Suppressor macrophage (primary cell): ENCODE measurements around the gene GADL1.

Experiments
- DNase-seq, 4 experiments: peaks; one replicate each; pipeline ENCODE4 v3.0.0-alpha.2; 2020 to 2022
- total RNA-seq, 17 experiments: gene quantifications; one replicate each; lab custom pipeline; 2026; ENCODE audit warnings: mixed read lengths in 6 of 17, inconsistent platforms in 3 of 17; lab: John Stamatoyannopoulos, UW

Gene GADL1, protein sequence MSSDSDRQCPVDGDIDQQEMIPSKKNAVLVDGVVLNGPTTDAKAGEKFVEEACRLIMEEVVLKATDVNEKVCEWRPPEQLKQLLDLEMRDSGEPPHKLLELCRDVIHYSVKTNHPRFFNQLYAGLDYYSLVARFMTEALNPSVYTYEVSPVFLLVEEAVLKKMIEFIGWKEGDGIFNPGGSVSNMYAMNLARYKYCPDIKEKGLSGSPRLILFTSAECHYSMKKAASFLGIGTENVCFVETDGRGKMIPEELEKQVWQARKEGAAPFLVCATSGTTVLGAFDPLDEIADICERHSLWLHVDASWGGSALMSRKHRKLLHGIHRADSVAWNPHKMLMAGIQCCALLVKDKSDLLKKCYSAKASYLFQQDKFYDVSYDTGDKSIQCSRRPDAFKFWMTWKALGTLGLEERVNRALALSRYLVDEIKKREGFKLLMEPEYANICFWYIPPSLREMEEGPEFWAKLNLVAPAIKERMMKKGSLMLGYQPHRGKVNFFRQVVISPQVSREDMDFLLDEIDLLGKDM
- 0 to 4.2 (median 0) reads per million in 17 experiments for total RNA-seq

DNA sequence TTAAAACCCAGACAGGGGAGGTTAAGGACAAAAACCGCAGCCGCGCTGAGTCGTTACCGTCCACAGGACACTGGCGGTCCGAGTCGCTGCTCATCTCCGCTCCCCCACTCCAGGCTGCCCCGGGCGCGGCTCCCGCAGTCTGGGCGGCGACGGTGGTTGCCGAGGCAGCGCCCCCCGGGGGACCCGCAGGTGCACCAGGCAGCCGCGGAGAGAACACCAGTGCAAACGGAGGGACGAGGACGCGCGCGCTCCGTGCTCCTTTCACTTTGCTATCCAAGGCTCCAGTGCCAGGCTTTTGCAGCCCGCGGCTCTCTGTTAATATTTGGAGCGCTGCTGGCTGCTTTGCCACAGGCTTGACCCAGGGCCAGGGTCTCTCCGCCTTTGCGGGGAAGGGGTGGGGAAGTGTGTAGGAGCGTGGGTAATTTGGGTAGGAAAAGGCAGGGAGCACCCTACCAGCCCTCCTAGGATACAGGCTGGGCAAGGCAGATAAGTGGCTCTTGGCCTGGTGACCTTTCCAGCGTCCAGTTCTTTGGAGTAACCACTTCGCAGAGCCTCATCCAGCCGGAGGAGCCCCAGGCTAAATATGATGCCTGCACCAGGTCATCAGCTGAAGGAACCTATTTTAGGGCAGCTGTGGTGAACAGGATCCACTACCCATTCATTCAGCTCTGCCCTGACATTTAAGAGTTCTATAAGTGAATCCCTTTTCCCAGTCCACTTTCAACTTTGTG is at the start of gene GADL1:
Gene GADL1, minus strand, starts transcription at position 141 of the 731 bp plus-strand sequence. Its CDS starts 47 bp downstream, at position 94.
- peak in 3 of 4 experiments; percentile 2 to 16 (median 4) for DNase-seq

- no peak for DNase-seq
These were observed 49.7 kb upstream of the GADL1 start for GRCh38 chr3:30944124-30944523.

DNA sequence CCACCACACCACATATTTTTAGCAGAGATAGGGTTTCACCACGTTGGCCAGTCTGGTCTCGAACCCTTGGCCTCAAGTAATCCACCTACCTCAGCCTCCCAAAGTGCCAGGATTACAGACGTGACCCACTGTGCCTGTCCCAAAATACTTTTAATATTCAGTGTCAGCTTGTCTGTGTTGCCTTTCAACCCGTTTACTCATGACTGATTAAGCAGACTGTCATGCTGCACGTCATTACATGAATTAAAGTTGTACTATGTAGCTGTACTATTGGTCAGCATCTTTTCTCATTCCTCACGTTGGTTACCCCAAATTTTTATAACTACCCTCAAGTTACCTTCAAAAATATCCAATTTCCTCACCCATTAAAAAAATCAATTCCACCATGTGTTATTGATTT is 48.7 kb upstream of the GADL1 start:
- DNase-seq, result no peak

DNA sequence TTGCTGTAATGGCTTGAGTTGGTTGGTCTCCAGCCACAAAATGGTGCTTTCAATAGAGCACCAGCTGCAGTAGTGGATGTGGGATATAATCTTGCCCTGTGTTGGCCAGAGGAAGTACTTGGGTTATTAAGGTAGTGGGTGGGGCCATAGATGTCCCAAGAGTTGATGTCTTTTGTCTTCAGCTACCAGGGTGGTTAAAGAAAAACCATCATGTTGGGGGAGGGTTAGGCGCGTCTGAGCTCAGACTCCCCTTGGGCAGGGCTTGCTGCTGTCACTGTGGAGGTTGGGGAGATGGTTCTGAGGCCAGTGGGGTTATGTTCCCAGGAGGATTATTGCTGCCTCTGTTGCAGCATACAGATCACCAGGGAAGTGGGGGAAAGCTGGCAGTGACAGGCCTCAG is 46.9 kb upstream of the GADL1 start:
- no peak for DNase-seq

DNA sequence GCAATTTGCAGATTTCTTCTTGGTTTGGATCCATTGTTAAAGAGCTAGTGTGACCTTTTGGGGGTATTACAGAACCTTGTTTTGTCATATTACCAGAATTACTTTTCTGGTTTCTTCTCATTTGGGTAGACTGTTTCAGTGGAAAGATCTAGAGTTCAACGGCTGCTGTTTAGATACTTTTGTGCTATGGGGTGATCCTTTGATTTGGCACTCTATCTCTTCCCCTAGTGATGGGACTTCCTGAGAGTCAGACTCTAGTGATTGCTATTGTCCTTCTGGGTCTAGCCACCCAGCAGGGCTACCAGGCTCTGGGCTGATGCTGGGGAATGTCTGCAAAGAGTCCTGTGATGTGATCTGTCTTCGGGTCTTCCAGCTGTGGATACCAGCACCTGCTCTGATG is 46.3 kb upstream of the GADL1 start:
- no peak for DNase-seq

DNA sequence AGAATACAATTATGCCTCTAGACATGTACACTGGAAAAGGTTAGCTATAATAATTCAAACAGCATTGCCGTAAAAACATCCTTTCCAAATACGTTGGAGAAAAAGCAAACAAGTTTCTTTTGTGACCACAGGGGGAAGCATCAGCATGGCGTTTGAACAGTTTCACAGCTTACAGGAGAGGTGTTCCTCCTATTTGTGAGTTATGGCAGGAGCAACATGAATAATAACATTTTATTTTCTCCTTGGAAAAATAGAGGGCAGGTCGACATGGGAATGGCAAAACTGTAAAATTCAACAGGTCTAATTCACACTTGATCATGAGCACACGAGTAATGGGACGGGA is 39.7 kb upstream of the GADL1 start:
- peak; percentile 17 to 60 (median 52) for DNase-seq

GRCh38 chr3:30933478-30934207 is 39.2 kb upstream of the GADL1 start:
- DNase-seq, result no peak

GRCh38 chr3:30932513-30933098 is 38.1 kb upstream of the GADL1 start:
- DNase-seq, result no peak

- no peak for DNase-seq
These were observed 30.3 kb upstream of the GADL1 start for GRCh38 chr3:30924763-30925162.

DNA sequence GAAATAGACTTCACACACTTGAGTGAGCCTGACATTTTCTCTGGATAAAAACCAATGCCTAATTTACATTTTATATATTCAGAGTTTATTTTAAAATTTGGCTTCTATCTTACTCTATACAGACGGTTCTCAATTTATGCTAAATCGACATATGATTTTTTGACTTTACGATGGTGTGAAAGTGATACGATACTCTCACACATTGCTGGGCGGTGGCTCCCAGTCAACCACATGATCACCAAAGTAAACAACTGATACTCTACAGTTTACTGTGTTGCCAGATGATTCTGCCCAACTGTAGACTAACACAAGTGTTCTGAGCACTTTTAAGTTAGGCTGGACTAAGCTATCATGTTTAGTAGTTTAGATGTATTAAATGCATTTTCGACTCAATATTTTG is 25.1 kb upstream of the GADL1 start:
- no peak for DNase-seq

DNA sequence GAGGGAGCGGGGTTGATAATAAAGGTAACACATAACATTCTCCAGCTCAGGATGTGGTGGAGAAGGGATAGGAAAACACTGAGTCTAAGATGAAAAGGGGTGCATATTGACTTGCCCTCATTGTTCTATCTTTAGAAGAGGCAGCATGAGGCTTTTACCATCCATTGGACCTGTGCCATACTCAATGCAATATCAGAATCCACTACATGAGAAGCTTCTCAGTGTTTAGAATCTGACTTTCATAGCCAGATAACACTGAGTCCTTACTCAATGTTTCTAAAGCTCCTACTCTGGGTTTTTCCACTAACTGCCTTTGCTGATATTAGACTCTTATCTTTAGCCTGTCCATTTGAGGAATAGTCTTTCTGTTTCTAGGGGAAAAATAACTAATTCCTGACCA is 24.3 kb upstream of the GADL1 start:
- no peak for DNase-seq

DNA sequence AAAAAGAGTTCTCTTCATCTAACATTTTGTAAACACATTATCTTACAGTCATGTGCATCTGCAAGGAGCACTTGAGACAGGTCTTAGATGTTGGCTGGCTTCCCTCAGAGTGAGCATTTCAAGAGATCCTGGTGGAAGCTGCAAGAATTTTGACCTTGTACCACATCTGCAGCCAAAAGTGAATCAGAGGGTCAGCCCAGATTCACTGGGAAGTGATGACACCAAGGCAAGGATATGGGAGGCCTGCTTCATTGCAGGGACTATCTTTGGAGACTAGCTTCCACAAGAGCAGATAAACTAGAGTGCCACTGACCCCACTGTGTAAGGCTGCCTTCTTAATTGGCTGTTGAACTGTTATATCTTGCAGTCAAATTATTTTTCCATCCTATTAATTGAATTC is 21.3 kb upstream of the GADL1 start:
- DNase-seq, result no peak

- no peak for DNase-seq
These were observed 20.2 kb upstream of the GADL1 start for GRCh38 chr3:30914696-30915095.

- no peak for DNase-seq
These were observed 18.7 kb upstream of the GADL1 start for GRCh38 chr3:30913176-30913575.

DNA sequence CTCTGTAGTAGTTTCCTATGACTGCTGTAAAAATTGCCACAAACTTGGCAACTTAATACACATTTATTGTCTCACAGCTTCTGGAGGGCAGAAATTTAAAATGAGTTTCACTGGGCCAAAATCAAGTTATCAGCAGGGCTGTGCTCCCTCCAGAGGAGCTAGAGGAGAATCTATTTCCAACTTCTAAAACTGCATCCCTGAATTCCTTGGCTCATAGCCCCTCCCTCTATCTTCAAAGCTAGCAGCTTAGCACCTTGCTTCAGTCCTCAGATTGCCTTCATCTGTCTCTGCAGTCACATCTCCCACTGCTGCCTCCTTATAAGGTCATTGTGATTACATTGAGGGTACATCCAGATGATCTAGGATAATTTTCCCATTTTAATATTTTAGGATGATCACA is 17.8 kb upstream of the GADL1 start:
- no peak for DNase-seq

DNA sequence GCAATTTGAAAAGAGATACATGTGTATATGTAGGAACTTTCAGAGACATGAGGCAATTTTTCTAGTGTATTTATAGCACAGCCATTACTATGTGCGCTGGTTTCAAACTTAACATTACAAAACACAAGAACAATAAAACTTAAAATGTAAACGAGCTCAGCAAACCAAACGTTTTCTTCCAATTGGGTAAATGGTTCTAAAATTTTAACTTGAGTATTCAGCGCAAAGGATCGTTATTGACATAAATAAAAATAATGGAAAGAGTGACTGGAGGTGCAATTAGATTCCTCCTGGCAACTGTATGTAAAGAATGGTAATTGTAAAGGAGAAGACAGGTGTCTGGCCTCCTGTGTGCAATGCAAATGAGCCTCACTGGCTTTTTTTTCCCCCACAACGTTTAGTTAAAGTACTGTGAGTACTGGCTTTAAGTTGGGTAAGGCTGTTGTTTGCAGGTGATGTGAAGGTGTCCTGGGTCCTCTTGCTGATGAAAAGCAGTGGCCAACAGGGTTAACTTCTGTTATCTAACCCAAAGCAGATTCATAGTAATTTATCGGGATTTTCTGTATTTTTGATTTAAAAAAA is 14.1 kb upstream of the GADL1 start:
- DNase-seq, result no peak

DNA sequence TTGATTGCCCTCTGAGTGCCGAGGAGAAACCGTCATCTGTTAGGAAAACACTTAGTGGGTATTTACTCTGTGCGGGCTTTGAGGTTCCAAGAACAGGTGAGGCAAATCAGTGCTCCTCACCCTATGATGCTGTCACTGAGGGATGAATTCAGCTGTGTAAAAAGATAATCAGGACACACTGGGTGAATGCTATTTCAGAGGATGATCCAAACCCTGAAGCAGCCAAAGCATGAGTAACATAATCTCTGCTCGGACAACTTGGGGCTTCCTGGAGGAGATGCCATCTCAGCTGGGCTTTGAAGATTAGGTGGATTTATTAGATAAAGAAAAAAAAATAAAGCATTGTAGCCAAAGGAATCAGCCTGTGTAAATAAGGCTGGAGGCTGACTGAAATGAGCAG is 10.5 kb upstream of the GADL1 start:
- DNase-seq, result no peak

DNA sequence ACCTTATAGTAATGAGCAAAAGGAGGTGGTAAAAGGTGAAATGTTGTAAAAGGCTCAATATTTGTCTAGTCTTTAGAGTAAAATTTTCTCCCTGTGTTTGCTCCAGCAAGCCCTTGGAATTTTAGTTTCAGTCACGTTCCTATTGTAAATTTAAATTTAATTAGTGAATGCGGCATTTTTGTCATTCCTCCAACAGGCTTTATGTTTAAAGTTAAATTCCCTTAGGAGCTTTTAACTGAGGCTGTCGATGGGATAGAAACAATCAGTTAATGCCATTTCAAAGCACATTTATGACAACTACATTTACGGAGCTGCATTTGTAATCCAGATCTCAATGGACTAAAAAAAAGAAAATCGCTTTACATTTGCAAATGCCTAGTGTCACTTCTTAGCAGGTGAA is 868 bp upstream of the GADL1 start:
- DNase-seq, result no peak

DNA sequence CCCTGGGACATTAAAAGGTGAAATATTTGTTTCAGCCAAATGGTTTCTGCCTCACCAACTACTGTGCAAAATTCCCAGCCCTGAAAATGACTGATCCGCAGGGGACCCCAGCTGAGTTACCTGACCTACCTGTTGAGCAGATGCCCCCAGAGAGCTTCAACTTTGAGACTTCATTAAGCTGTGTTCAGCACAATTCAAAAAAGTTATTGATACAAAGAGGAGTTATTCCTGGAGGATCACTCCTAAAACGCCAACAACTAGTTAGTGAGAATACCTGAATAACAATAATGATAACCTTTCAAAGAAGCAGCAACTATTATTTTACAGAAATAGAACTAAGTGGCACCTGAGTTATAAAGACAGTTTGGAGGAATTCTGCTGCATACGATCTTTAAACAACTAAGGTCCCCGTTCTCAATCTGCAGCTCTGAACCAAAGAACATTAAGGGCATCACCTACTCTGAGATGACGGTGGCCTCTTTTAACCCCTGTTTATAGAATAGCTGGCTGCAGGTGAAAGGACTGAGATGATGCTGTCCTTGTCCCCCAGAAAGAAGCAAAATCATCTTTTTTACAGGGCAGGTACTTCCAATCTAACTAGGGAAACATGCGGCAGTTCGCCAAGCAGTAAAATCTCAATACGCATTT is 659 bp downstream of the GADL1 start:
- DNase-seq, result no peak

DNA sequence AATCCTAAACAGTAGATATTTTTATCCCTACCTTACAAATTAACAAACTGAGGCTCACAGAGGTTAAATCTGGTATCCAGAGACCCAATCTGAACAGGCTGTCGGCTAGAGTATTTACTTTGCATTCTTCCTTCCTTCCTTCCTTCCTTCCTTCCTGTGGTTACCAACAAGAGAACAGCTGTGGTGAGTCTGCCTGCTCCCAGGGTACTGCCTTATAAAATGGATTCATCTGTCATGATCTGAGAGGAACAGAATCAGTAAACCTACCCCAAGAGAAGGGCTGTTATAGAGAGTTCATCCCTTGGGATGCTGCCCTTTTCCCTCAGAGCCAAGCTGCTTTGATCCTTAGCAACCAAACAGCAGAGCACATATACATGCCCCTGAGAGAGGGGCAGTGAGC is 3.6 kb downstream of the GADL1 start:
- no peak for DNase-seq

DNA sequence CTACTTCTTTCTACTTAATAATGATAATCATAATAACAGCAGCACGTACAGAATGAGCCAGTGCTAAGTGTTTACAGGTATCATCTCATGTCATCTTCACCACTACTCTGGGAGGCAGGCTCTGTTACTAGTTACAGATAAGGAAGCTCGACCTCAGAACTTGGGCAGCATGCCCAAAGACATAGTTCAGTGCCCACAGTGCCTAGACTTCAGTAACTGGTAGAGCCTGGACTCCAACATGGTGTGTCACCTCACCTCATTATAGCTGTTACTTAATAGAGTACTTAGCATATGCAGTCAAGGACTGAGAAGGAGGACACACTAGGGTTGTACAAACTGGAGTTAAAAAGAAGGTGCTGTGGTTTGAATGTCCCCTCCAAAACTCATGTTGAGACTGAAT is 7.6 kb downstream of the GADL1 start:
- DNase-seq, result no peak

GRCh38 chr3:30878862-30879261 is 15.6 kb downstream of the GADL1 start:
- no peak for DNase-seq
